H1 (cell line): ENCODE data around the gene BLTP1. TPM values are rescaled to one million over a fixed set of nuclear protein-coding genes. Genes with fewer than 3 reads are reported as not detected.

Source experiments
- CTCF ChIA-PET: fragments of 300-600 bp; sonication (Branson Sonifier 250); formaldehyde crosslinking; loops from one replicate; lab custom pipeline; 2021; ENCODE audit not compliant: partially characterized antibody; lab: Charles Lee
- POLR2A ChIA-PET: fragments of 300-600 bp; sonication (Branson Sonifier 250); formaldehyde crosslinking; loops from one replicate; lab custom pipeline; 2021; ENCODE audit warnings: inconsistent platforms; ENCODE audit not compliant: partially characterized antibody; lab: Charles Lee
- DNase-seq, 2 experiments: peaks; one replicate each; pipeline versions ENCODE4 v3.0.0 to v3.0.0-alpha.2; 2010 to 2022; ENCODE audit warnings: low spot score in 2 of 2, low read depth in 1 of 2, mixed read lengths in 1 of 2
- FAIRE-seq: peaks from 2 replicates; lab custom pipeline; 2011; peaks lifted over from hg19 to GRCh38; lab: Jason Lieb, UNC
- H2AFZ ChIP-seq: 2 replicates; pipeline ENCODE4 v1.8.1; 2012; ENCODE audit warnings: low read length, inconsistent platforms
- H2AK5ac ChIP-seq: 2 replicates; pipeline ENCODE4 v1.6.1; 2013; ENCODE audit warnings: low read depth, low read length
- H2BK120ac ChIP-seq: replicated peaks from 2 replicates; pipeline ENCODE3; 2013; ENCODE audit warnings: low read depth, low read length, inconsistent platforms
- H2BK12ac ChIP-seq: 2 replicates; pipeline ENCODE4 v1.6.1; 2013; ENCODE audit warnings: low read depth, low read length
- H2BK15ac ChIP-seq: 2 replicates; pipeline ENCODE4 v1.6.1; 2013; ENCODE audit warnings: low read length
- H2BK20ac ChIP-seq: 2 replicates; pipeline ENCODE4 v1.6.1; 2013; ENCODE audit warnings: low read length
- H2BK5ac ChIP-seq: 2 replicates; pipeline ENCODE4 v1.6.1; 2013; ENCODE audit warnings: low read depth, low read length
- H3K14ac ChIP-seq: 2 replicates; pipeline ENCODE4 v1.6.1; 2013; ENCODE audit warnings: inconsistent platforms; ENCODE audit not compliant: insufficient read length
- H3K18ac ChIP-seq: 2 replicates; pipeline ENCODE4 v1.6.1; 2013; ENCODE audit warnings: low read length; ENCODE audit errors: extremely low read depth
- H3K23ac ChIP-seq: 2 replicates; pipeline ENCODE4 v1.6.1; 2013; ENCODE audit warnings: inconsistent platforms; ENCODE audit not compliant: insufficient read length
- H3K23me2 ChIP-seq: 2 replicates; pipeline ENCODE4 v1.6.1; 2013; ENCODE audit warnings: low read depth, low read length
- H3K27ac ChIP-seq: 2 replicates; pipeline ENCODE4 v1.6.1; 2011; ENCODE audit warnings: low read depth, low read length, inconsistent platforms
- H3K27me3 ChIP-seq, 4 experiments: replicated peaks in 1 of 4; 1 replicate in 1 of 4; 2 replicates in 3 of 4; pipeline versions ENCODE4 v1.6.1 to v1.8.1; 2011 to 2013; ENCODE audit warnings: low read length in 3 of 4, mild to moderate bottlenecking in 3 of 4, inconsistent platforms in 2 of 4, mixed read lengths in 2 of 4, moderate library complexity in 1 of 4; ENCODE audit not compliant: control insufficient read depth in 3 of 4, insufficient read depth in 3 of 4; ENCODE audit errors: extremely low read depth in 1 of 4
- H3K36me3 ChIP-seq, 4 experiments: 2 replicates each; pipeline versions ENCODE4 v1.6.1 to v1.8.1; 2011 to 2013; ENCODE audit warnings: mild to moderate bottlenecking in 4 of 4, low read length in 3 of 4, moderate library complexity in 2 of 4, control low read depth in 1 of 4, inconsistent platforms in 1 of 4; ENCODE audit not compliant: insufficient read depth in 4 of 4, control insufficient read depth in 2 of 4
- H3K4ac ChIP-seq: replicated peaks from 2 replicates; pipeline ENCODE3; 2013; ENCODE audit warnings: low read length, low read depth, mixed read lengths, inconsistent platforms; ENCODE audit not compliant: insufficient read length
- H3K4me1 ChIP-seq, 4 experiments: replicated peaks in 1 of 4; 1 replicate in 1 of 4; 2 replicates in 3 of 4; pipeline versions ENCODE4 v1.6.1 to v1.8.1; 2011 to 2013; ENCODE audit warnings: low read length in 3 of 4, inconsistent platforms in 2 of 4, mixed read lengths in 1 of 4; ENCODE audit not compliant: insufficient read depth in 4 of 4, control insufficient read depth in 3 of 4
- H3K4me2 ChIP-seq, 2 experiments: 2 replicates each; pipeline versions ENCODE4 v1.6.1 to v1.8.1; 2011 to 2013; ENCODE audit warnings: low read depth in 2 of 2, low read length in 2 of 2, control low read depth in 1 of 2, inconsistent platforms in 1 of 2, mild to moderate bottlenecking in 1 of 2; ENCODE audit not compliant: insufficient read depth in 1 of 2
- H3K4me3 ChIP-seq, 4 experiments: fragments of 200-600, 300-600 bp in 1 of 4; sonication (generic), shearing (Covaris generic), sonication (Bioruptor Twin) in 1 of 4; 2 replicates each; pipeline versions ENCODE4 v1.5.1 to v1.8.1; 2011 to 2016; ENCODE audit warnings: low read length in 4 of 4, low read depth in 3 of 4, control low read depth in 2 of 4, inconsistent platforms in 2 of 4, mild to moderate bottlenecking in 2 of 4, mixed read lengths in 1 of 4, moderate library complexity in 1 of 4; ENCODE audit not compliant: insufficient read depth in 2 of 4; ENCODE audit errors: extremely low read depth in 1 of 4
- H3K56ac ChIP-seq: replicated peaks from 2 replicates; pipeline ENCODE3; 2013; ENCODE audit warnings: low read depth, mild to moderate bottlenecking, mixed read lengths, low read length, inconsistent platforms; ENCODE audit not compliant: insufficient read length
- H3K79me1 ChIP-seq: 2 replicates; pipeline ENCODE4 v1.6.1; 2013; ENCODE audit warnings: low read depth, low read length, control low read depth
- H3K79me2 ChIP-seq, 2 experiments: 2 replicates each; pipeline versions ENCODE4 v1.6.1 to v1.8.1; 2012 to 2013; ENCODE audit warnings: low read length in 2 of 2, mild to moderate bottlenecking in 2 of 2, inconsistent platforms in 1 of 2; ENCODE audit not compliant: insufficient read depth in 2 of 2, control insufficient read depth in 1 of 2
- H3K9ac ChIP-seq, 4 experiments: replicated peaks in 1 of 4; 1 replicate in 1 of 4; 2 replicates in 3 of 4; pipeline versions ENCODE4 v1.6.1 to v1.8.1; 2011 to 2013; ENCODE audit warnings: low read depth in 3 of 4, low read length in 3 of 4, control low read depth in 2 of 4, mild to moderate bottlenecking in 2 of 4, moderate library complexity in 2 of 4, inconsistent platforms in 1 of 4; ENCODE audit errors: extremely low read depth in 1 of 4
- H3K9me3 ChIP-seq, 2 experiments: 2 replicates each; pipeline versions ENCODE4 v1.6.1 to v1.8.1; 2012 to 2013; ENCODE audit warnings: mild to moderate bottlenecking in 2 of 2, moderate library complexity in 2 of 2, control low read depth in 1 of 2, inconsistent platforms in 1 of 2, low read depth in 1 of 2, low read length in 1 of 2, mixed read lengths in 1 of 2; ENCODE audit not compliant: insufficient read depth in 2 of 2
- H4K20me1 ChIP-seq, 2 experiments: replicated peaks in 1 of 2; 2 replicates each; pipeline versions ENCODE3 to v1.8.1; 2011 to 2013; ENCODE audit warnings: inconsistent platforms in 2 of 2, low read length in 2 of 2, mild to moderate bottlenecking in 1 of 2; ENCODE audit not compliant: insufficient read depth in 2 of 2, control insufficient read depth in 1 of 2
- H4K5ac ChIP-seq: 2 replicates; pipeline ENCODE4 v1.6.1; 2013; ENCODE audit warnings: low read length, low read depth, mixed read lengths, inconsistent platforms; ENCODE audit not compliant: insufficient read length
- H4K8ac ChIP-seq: 2 replicates; pipeline ENCODE4 v1.8.0; 2013; ENCODE audit warnings: mild to moderate bottlenecking, moderate library complexity, low read length, inconsistent platforms; ENCODE audit not compliant: insufficient read depth; ENCODE audit errors: extremely low read depth
- H4K91ac ChIP-seq: replicated peaks from 2 replicates; pipeline ENCODE3; 2013; ENCODE audit warnings: low read length, mixed read lengths, inconsistent platforms; ENCODE audit not compliant: insufficient read length
- SP4 ChIP-seq: IDR thresholded peaks from 2 replicates; pipeline ENCODE4 v1.6.1; 2012; ENCODE audit warnings: low read length, inconsistent platforms
- polyA plus RNA-seq, 7 experiments: library from polyadenylated mRNA; depleted of rRNA in 3 of 7; stranded (reverse) in 5 of 7; unstranded in 2 of 7; fragments of >200 nt in 5 of 7; fragments of 200-250 nt in 2 of 7; gene quantifications; 1 replicate in 5 of 7; 2 replicates in 1 of 7; 4 replicates in 1 of 7; pipeline versions ENCODE4 v1.2.1 to v1.2.3, GENCODE V29; 2011 to 2013; ENCODE audit warnings: missing spikeins in 2 of 7, mixed read lengths in 2 of 7
- total RNA-seq: library from RNA; stranded (reverse); fragmentation: NEBNext Ultra II Directional; extraction: Animal tissue kit (Norgen Biotek cat#: 25700); gene quantifications from 2 replicates; pipeline ENCODE4 v1.2.1, GENCODE V29; 2021

The BLTP1 gene
- total and polyA plus RNA-seq, 2 of the 8 experiments (the other 6 are each of a cell fraction or from before 2014, with no cell fraction given), result 14.0 to 27.9 TPM

GRCh38 chr4:122171323-122171722 lies 19.2 kb downstream of the BLTP1 start:
- peaks cover 0 to 6% (median 0%) of the 10 kb centered on the region in 4 experiments; a peak in 1 of 8 replicates for H3K36me3 ChIP-seq
- H3K23me2 ChIP-seq, result no peaks in the 10 kb centered on the region
- H3K4me2 ChIP-seq, result no peak overlapping the region
- no peak overlapping the region for H3K56ac ChIP-seq
- no peak overlapping the region for H2BK20ac ChIP-seq
- no peaks in the 10 kb centered on the region for H3K4me1 ChIP-seq
- no peak overlapping the region for H4K91ac ChIP-seq
- ChIA-PET CTCF (no interaction called here), POLR2A (no interaction called here)
- no peak overlapping the region for H3K23ac ChIP-seq
- H3K79me1 ChIP-seq, result peaks cover 5% of the 10 kb centered on the region; the same call in 1 of the 2 replicates
- no peak overlapping the region for H2AK5ac ChIP-seq
- no peak overlapping the region for H2BK120ac ChIP-seq
- H4K8ac ChIP-seq, result no peak overlapping the region
- H3K27ac ChIP-seq, result no peak overlapping the region
- H3K79me2 ChIP-seq, result peaks cover 0 to 9% of the 10 kb centered on the region in 2 experiments; a peak in 1 of 4 replicates
- H2BK15ac ChIP-seq, result no peak overlapping the region
- no peaks in the 10 kb centered on the region for H4K20me1 ChIP-seq
- TF ChIP-seq SP4, result no peak
- H4K5ac ChIP-seq, result no peak overlapping the region
- no peak overlapping the region for H2BK5ac ChIP-seq
- H3K9ac ChIP-seq, result no peak overlapping the region
- FAIRE-seq (no peak), DNase-seq (no peak)
- H3K9me3 ChIP-seq, result no peaks in the 10 kb centered on the region
- H3K14ac ChIP-seq, result no peak overlapping the region
- H3K27me3 ChIP-seq, result no peaks in the 10 kb centered on the region
- no peak overlapping the region for H2AFZ ChIP-seq
- no peak overlapping the region for H3K4me3 ChIP-seq
- H3K4ac ChIP-seq, result no peak overlapping the region
- no peak overlapping the region for H2BK12ac ChIP-seq
- no peak overlapping the region for H3K18ac ChIP-seq
